WI38 (cell line): Measurements from ENCODE around the gene CDX1.

Experiments
- H3K4me3 ChIP-seq: 2 replicates; pipeline ENCODE4 v1.5.1; 2011; ENCODE audit warnings: low read depth, mild to moderate bottlenecking, control low read depth, low read length
- TF ChIP-seq, protein P1 (sequence below): IDR thresholded peaks from 2 replicates; pipeline ENCODE4 v1.5.1; 2012; ENCODE audit warnings: low read depth, mild to moderate bottlenecking, control low read depth, low read length

The CDX1 gene

DNA sequence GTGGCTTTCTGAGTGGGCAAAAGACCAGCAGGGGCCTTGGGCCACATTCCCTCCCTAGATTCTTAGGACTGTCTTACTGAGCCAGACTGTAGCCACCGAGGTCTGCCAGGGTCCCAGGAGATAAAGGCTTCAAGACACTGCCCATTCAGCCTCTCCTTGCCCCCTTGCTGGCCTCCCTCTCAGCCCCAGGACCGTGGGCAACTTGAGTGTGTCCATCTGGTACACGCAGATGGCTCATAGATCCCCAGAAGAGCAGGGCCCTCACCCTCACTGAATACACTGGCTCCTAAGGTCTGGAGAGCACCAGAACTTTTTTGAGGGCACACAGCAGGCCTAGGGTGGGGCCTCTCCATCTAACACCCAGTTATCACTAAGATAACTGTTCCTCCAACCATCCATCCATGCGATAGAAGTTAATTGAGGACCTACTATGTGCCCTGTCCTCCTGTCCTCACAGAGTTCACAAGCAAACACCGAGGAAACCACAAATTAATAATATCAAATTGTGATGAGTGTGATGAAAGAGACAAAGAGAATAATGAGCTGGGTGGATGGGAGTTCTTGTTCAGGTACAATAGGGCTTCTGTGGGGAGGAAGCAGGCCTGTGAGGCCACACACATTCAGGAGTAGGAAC lies 6.0 kb upstream of the CDX1 start:
- H3K4me3 ChIP-seq = no peak overlapping the region
- TF ChIP-seq, protein P1, sequence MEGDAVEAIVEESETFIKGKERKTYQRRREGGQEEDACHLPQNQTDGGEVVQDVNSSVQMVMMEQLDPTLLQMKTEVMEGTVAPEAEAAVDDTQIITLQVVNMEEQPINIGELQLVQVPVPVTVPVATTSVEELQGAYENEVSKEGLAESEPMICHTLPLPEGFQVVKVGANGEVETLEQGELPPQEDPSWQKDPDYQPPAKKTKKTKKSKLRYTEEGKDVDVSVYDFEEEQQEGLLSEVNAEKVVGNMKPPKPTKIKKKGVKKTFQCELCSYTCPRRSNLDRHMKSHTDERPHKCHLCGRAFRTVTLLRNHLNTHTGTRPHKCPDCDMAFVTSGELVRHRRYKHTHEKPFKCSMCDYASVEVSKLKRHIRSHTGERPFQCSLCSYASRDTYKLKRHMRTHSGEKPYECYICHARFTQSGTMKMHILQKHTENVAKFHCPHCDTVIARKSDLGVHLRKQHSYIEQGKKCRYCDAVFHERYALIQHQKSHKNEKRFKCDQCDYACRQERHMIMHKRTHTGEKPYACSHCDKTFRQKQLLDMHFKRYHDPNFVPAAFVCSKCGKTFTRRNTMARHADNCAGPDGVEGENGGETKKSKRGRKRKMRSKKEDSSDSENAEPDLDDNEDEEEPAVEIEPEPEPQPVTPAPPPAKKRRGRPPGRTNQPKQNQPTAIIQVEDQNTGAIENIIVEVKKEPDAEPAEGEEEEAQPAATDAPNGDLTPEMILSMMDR = no peak

DNA sequence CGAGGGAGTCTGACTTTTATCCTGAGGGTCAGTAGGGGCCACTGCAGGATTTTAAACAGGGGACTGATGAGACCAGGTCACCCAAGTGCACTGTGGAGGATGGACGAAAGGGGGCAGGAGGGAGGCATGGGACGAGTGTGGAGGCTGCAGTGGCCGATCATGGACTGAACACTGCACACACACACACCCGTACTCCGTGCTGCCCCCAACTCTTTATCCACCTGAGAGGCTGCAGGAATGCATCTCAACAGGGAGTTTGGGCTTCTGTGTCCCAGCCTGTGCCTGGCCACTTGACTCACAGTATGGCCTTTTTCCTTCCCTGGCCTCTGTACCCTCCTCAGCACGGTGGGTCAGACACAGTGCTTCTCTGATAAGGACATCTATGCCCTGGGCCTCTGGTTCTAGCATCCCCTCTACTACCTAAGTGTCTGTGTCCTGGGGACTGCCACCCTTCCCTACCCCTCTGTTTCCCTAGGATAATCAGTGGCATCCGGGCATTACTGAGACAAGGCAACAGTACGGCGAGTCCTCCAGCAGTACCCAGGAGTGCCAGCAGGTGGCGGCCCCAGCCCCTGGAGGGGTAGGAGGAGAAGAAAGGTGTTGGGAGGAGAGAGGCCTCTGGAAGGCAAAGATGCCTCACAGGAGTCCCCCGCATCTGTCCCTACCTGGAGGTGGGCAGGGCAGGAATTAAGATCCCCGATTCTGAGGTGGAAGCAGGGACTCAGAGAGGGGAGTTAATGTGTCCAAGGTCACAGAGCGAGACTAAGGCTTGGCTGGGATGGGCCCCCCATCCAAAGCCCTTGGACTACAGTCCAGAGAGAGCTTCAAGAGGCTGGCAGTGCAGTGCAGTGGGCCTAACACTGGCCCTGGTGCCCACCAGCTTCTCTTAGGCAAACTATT lies 5.1 kb upstream of the CDX1 start:
- TF ChIP-seq, protein P1 = peak; percentile 98
- H3K4me3 ChIP-seq = no peak overlapping the region

DNA sequence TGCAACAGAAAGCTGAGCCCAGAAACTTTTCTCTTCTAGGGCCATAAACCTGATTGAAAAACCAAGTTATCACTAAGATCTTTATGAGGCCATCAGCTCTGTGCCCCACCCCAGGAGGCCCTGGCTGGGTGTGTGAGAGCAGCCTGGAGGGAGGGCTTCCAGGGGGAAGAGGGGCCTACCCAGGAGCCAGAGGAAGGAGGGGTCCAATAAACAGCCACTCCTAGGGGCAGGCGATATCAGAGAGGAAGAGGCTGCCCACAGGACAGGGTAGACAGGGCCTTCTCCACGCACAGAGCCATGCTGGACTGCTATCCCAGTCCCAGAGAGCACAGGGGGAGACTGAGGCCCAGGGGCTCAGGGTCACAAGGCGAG lies 4.5 kb upstream of the CDX1 start:
- H3K4me3 ChIP-seq = no peak overlapping the region
- TF ChIP-seq, protein P1 = no peak

DNA sequence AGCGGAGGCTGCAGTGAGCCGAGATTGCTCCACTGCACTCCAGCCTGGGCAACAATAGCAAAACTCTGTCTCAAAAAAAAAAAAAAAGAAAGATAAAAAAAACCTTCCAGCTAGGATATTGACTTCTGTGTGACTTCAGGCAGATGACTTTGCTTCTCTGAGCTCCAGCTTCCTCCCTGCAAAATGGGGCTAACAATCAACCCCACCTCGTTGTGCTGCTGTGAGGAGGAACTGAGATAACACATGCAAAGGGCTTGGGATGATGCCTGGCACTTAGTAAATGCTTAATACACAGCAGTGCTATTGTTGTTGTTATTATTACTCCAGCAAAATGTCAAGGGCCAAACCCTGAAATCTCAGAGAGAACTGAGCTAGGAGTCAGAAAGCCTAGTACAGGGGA lies 3.5 kb upstream of the CDX1 start:
- TF ChIP-seq, protein P1 = no peak

DNA sequence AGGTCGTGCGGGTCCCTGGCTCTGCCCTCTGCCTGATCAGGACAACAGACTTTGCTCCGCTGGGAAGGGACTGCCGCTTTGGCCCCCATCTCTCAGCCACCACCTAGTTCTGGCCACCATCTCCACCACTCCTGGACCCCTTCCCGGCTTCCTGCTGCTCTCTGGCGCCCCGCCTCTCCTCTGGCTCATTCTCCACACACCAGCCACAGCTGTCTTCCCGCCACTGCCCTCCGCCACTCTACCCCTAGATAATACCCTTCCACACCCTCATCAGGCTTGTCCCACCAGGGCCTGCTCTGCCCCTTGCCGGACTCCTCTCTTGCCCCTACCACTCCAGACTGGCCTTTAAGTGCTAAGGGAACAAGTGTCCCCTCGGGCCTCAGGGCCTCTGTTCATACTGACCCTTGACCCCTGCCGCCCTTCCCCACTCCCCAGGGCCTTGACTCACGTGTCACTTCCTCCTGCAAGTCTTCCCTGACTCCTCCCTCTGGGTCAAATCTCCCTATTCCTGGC lies 3.0 kb upstream of the CDX1 start:
- H3K4me3 ChIP-seq = no peak overlapping the region
- TF ChIP-seq, protein P1 = no peak

More for the DNA sequence above, 3.5 kb upstream of the CDX1 start:
- no peak overlapping the region for H3K4me3 ChIP-seq

DNA sequence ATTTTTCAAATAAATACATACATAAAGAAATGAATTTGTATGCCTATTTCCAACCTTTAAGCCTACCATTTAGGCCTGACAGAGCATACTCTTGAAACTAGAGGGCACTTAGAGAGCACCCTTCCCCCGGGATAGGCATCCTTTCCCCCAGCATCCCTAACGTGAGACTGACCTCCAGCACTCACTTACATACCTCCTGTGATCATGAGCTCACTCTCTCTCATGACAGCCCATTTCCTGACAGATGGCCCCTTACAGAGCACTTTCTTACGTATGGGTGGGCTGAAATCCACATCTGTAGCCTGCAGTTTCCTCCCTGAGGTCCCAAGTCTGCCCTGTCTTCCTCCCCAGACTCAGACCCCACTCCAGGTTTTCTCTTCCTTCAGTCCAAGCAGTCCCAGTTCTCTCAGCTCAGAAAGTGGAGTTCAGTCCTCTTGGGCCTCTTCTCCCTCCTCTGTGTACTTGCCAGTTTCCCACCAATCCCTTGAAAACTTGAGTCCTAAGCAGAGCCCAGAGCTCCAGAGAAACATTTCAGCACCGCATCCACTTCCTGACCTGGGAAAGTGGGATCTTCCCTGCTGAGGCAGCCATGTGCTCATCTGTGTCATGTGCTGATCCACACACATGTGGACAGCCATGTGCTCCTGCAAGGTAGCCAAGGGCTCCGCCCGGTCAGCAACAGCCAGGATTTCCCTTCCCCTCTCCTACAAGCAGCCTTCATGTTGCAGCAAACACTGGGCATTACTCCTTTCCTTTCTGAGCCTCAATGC lies 2.2 kb upstream of the CDX1 start:
- no peak overlapping the region for H3K4me3 ChIP-seq
- TF ChIP-seq, protein P1 = no peak
